GM21619 (cell line): ENCODE data around the gene C1QTNF6.
"Not testable (repeated sequence)": the region's sequence is repeated elsewhere in the genome, so short reads cannot be mapped to it uniquely, and the experiment has no call there.

ENCODE experiments used
- ATAC-seq: cut with Tn5 transposase; IDR thresholded peaks from one replicate; pipeline ENCODE4 v1.9.1; 2021; ENCODE audit not compliant: unreplicated experiment

Gene C1QTNF6

GRCh38 chr22:37177755-37178154 is 10.3 kb downstream of the C1QTNF6 start:
- ATAC-seq: no peak

GRCh38 chr22:37177221-37177620 is 10.8 kb downstream of the C1QTNF6 start:
- no peak for ATAC-seq

- no peak for ATAC-seq
Measured at GRCh38 chr22:37176464-37177061, 11.5 kb downstream of the C1QTNF6 start.

- no peak for ATAC-seq
Measured at GRCh38 chr22:37175414-37176281, 12.4 kb downstream of the C1QTNF6 start.

- no peak for ATAC-seq
Measured at GRCh38 chr22:37174964-37175363, 13.1 kb downstream of the C1QTNF6 start.

- no peak for ATAC-seq
Measured at GRCh38 chr22:37173709-37174108, 14.3 kb downstream of the C1QTNF6 start.

GRCh38 chr22:37172266-37173245 is 15.5 kb downstream of the C1QTNF6 start:
- ATAC-seq: no peak

GRCh38 chr22:37171662-37172061 is 16.4 kb downstream of the C1QTNF6 start:
- ATAC-seq: no peak

- ATAC-seq: not testable (repeated sequence)
Measured at GRCh38 chr22:37170689-37171405, 17.2 kb downstream of the C1QTNF6 start.

GRCh38 chr22:37169947-37170688 is 17.9 kb downstream of the C1QTNF6 start:
- ATAC-seq: no peak

GRCh38 chr22:37169406-37169805 is 18.6 kb downstream of the C1QTNF6 start:
- ATAC-seq: no peak

- no peak for ATAC-seq
Measured at GRCh38 chr22:37167981-37168647, 19.9 kb downstream of the C1QTNF6 start.

- no peak for ATAC-seq
Measured at GRCh38 chr22:37167176-37167980, 20.7 kb downstream of the C1QTNF6 start.

- no peak for ATAC-seq
Measured at GRCh38 chr22:37166675-37167066, 21.4 kb downstream of the C1QTNF6 start.

GRCh38 chr22:37165940-37166674 is 21.9 kb downstream of the C1QTNF6 start:
- ATAC-seq: no peak

- ATAC-seq: no peak
Measured at GRCh38 chr22:37165066-37165465, 23.0 kb downstream of the C1QTNF6 start.

- no peak for ATAC-seq
Measured at GRCh38 chr22:37164505-37164887, 23.6 kb downstream of the C1QTNF6 start.
